Calu3 (cell line): Measurements from ENCODE around the gene CLTA. TPM values are rescaled to one million over a fixed set of nuclear protein-coding genes. Genes with fewer than 3 reads are reported as not detected.

Source experiments
- BruUV-seq: library from RNA; stranded (reverse); fragments of 400-500 nt; replicated peaks from 2 replicates; lab custom pipeline; 2021; lab: Mats Ljungman, UMichigan
- CTCF ChIA-PET: fragments of 300-600 bp; sonication (Branson Sonifier 250); formaldehyde crosslinking; loops from one replicate; lab custom pipeline; 2022; ENCODE audit warnings: antibody characterized with exemption; lab: Charles Lee
- DNase-seq: peaks from one replicate; pipeline ENCODE4 v3.0.0; 2022
- H3K27ac Mint-ChIP-seq: one replicate; pipeline ENCODE4 v1.8.0; 2022; ENCODE audit warnings: mixed read lengths; ENCODE audit not compliant: unreplicated experiment
- H3K27me3 Mint-ChIP-seq: one replicate; pipeline ENCODE4 v1.8.0; 2022; ENCODE audit warnings: mixed read lengths; ENCODE audit not compliant: unreplicated experiment
- H3K36me3 Mint-ChIP-seq: one replicate; pipeline ENCODE4 v1.8.0; 2022; ENCODE audit warnings: mild to moderate bottlenecking, moderate library complexity, mixed read lengths; ENCODE audit not compliant: insufficient read depth, unreplicated experiment
- H3K4me1 Mint-ChIP-seq: one replicate; pipeline ENCODE4 v1.8.0; 2022; ENCODE audit warnings: mild to moderate bottlenecking, low read depth, mixed read lengths; ENCODE audit not compliant: unreplicated experiment
- H3K4me3 Mint-ChIP-seq: one replicate; pipeline ENCODE4 v1.8.0; 2022; ENCODE audit warnings: mild to moderate bottlenecking, low read depth, moderate library complexity, mixed read lengths; ENCODE audit not compliant: unreplicated experiment
- H3K9me3 Mint-ChIP-seq: one replicate; pipeline ENCODE4 v1.8.0; 2022; ENCODE audit warnings: low read depth, mixed read lengths; ENCODE audit not compliant: unreplicated experiment
- intact Hi-C: fragments of 100-400 bp; cut with micrococcal nuclease; formaldehyde crosslinking; loops from one replicate; pipeline ENCODE4 v1.10.0; 2022; ENCODE audit not compliant: unreplicated experiment
- total RNA-seq: library from RNA; stranded (reverse); gene quantifications from 2 replicates; pipeline ENCODE4 v1.2.3, GENCODE V29; 2022
- TF ChIP-seq, protein P1 (sequence below): fragments of 200-600 bp; IDR thresholded peaks from one replicate; pipeline ENCODE4 v1.8.0; 2022; ENCODE audit warnings: antibody characterized with exemption; ENCODE audit not compliant: unreplicated experiment

CLTA gene
- total RNA-seq, 1 experiment from 2014 or later, result 85.5 TPM

DNA sequence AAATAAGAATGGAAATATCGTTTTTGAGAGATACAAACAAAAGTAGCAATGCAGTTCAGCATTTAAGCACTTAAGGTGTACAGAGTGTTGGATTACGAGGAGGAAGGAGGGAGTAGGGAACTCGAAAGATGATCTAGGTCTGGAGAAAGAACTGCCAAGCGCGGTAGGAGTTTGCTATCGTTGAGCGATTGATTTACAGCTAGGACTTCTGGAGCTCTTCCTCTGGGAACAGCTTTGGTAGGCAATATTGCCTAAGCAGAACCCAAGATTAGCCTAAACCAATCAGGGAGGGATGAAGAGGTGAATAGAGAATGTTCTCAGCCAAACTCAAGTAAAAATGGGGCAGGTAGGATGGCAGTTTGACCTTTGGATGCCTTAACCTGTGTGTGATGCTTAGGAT lies 965 bp downstream of the CLTA start:
- H3K9me3 Mint-ChIP-seq, result no peaks in the 10 kb centered on the region
- intact Hi-C loops, result no loop called here
- H3K27me3 Mint-ChIP-seq, result no peaks in the 10 kb centered on the region
- no TSS peak for BruUV-seq
- TF ChIP-seq, protein P1, sequence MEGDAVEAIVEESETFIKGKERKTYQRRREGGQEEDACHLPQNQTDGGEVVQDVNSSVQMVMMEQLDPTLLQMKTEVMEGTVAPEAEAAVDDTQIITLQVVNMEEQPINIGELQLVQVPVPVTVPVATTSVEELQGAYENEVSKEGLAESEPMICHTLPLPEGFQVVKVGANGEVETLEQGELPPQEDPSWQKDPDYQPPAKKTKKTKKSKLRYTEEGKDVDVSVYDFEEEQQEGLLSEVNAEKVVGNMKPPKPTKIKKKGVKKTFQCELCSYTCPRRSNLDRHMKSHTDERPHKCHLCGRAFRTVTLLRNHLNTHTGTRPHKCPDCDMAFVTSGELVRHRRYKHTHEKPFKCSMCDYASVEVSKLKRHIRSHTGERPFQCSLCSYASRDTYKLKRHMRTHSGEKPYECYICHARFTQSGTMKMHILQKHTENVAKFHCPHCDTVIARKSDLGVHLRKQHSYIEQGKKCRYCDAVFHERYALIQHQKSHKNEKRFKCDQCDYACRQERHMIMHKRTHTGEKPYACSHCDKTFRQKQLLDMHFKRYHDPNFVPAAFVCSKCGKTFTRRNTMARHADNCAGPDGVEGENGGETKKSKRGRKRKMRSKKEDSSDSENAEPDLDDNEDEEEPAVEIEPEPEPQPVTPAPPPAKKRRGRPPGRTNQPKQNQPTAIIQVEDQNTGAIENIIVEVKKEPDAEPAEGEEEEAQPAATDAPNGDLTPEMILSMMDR, result no peak
- H3K4me1 Mint-ChIP-seq, result peaks cover 20% of the 10 kb centered on the region
- H3K36me3 Mint-ChIP-seq, result peaks cover 30% of the 10 kb centered on the region
- DNase-seq, result no peak
- CTCF ChIA-PET, result interaction anchor here (1.7 kb wide), 1 partner anchor 25 kb away, joined by 3 read pairs; no protein-coding TSS in a partner anchor
- H3K27ac Mint-ChIP-seq, result peak overlapping the region; percentile 92
- H3K4me3 Mint-ChIP-seq, result peak overlapping the region; percentile 83

DNA sequence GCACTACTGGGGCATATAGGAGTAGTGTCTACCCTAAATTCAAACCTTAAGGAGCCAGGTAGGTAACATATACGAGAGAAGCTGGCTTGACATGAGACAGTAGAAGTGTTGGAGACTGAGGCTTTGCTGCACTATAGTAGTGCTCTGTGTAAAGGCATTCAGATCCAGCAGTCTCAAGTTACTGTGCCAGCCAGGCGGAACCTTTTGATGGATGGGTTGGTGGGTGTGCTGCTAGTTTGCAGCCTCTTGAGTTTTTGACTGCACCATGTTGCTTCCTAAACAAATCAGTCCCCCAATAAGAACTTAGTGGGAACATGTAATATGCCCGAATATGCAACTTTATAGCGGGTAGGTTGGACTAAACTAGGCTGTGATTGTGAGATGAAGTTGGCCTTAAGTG lies 1.5 kb downstream of the CLTA start:
- DNase-seq, result no peak
- H3K4me3 Mint-ChIP-seq, result peak overlapping the region; percentile 83
- no peaks in the 10 kb centered on the region for H3K9me3 Mint-ChIP-seq
- H3K36me3 Mint-ChIP-seq, result peaks cover 30% of the 10 kb centered on the region
- intact Hi-C loops, result no loop called here
- CTCF ChIA-PET, result no interaction called here
- TF ChIP-seq, protein P1, result no peak
- peaks cover 20% of the 10 kb centered on the region for H3K4me1 Mint-ChIP-seq
- no peaks in the 10 kb centered on the region for H3K27me3 Mint-ChIP-seq
- H3K27ac Mint-ChIP-seq, result peak overlapping the region; percentile 92
- BruUV-seq, result no TSS peak

DNA sequence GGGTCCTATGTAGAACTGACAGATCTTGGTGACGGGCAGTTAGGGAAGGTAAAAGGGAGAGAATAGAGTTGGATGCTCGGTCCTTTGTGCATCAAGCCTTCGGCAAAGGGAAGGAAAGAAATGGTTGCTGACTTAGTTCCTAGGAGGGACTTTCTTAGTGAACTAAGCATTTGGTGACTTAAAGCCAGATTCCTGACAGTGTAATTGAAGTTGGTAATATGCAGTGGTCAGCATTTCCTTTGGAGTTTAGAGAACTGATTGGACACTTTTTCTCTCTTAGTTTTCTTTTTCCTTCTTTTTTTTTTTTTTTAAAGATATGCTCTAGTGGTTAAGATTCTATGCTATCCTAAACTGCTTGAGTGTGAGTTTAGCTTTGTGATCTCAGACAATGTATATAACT lies 2.3 kb downstream of the CLTA start:
- no peaks in the 10 kb centered on the region for H3K27me3 Mint-ChIP-seq
- intact Hi-C loops, result no loop called here
- BruUV-seq, result no TSS peak
- peak overlapping the region; percentile 83 for H3K4me3 Mint-ChIP-seq
- peaks cover 30% of the 10 kb centered on the region for H3K36me3 Mint-ChIP-seq
- H3K27ac Mint-ChIP-seq, result peak overlapping the region; percentile 77
- peaks cover 20% of the 10 kb centered on the region for H3K4me1 Mint-ChIP-seq
- H3K9me3 Mint-ChIP-seq, result no peaks in the 10 kb centered on the region
- TF ChIP-seq, protein P1, result no peak
- no peak for DNase-seq
- CTCF ChIA-PET, result no interaction called here

DNA sequence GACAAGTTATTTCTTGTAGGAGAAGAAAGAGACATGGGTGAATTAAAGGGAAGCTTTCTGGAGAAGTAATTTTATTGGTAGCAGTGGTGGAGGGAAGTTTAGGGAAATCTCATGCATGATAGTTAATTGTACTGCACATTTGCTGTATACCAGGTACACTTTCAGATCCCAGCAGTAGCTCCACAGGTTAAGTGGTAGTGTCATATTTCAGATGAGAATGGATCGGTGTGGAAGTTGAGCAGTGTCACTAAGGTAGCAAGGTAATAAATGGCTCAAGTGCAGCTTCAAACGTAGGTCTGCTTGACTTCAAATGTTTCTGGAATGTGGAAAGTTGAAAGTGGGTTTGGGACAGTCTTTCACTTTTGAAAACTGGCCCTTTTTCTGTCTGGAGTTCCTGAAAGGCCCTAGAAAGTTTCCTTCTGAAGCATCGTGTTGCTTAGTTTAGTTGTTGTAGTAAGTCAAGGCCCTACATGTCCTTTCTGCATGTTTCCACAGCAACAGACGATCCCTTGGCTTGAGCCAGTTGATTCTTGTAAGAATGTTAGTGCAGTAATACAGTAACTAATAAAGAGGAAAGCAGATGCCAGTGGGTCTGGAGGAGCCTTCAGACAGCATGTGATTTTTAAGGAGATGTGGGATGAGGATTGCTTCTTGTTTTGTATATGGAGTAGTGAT lies 3.7 kb downstream of the CLTA start:
- Mint-ChIP-seq H3K27ac (no peak overlapping the region), H3K9me3 (no peaks in the 10 kb centered on the region), H3K4me1 (peaks cover 20% of the 10 kb centered on the region), H3K36me3 (peaks cover 30% of the 10 kb centered on the region), H3K27me3 (no peaks in the 10 kb centered on the region), H3K4me3 (peak overlapping the region; percentile 83)
- no peak for DNase-seq
- intact Hi-C loops, result no loop called here
- no TSS peak for BruUV-seq
- TF ChIP-seq, protein P1, result no peak
- CTCF ChIA-PET, result no interaction called here
